Type B pancreatic cell (in vitro differentiated cells): Measurements from ENCODE around the gene TMEM225B. TPM values are rescaled to one million over a fixed set of nuclear protein-coding genes. Genes with fewer than 3 reads are reported as not detected.
"Not testable (repeated sequence)": the region's sequence is repeated elsewhere in the genome, so short reads cannot be mapped to it uniquely, and the experiment has no call there.

Source experiments
- DNase-seq: peaks from one replicate; pipeline ENCODE4 v3.0.0; 2021; ENCODE audit warnings: mixed read lengths; ENCODE audit not compliant: unreplicated experiment; ENCODE audit errors: extremely low spot score
- H3K27ac Mint-ChIP-seq: 2 replicates; pipeline ENCODE4 v1.8.0; 2021; ENCODE audit warnings: mild to moderate bottlenecking, mixed read lengths
- H3K27me3 Mint-ChIP-seq: 2 replicates; pipeline ENCODE4 v1.8.0; 2021; ENCODE audit warnings: mixed read lengths
- H3K36me3 Mint-ChIP-seq: 2 replicates; pipeline ENCODE4 v1.8.0; 2021; ENCODE audit warnings: mixed read lengths
- H3K4me1 Mint-ChIP-seq: one replicate; pipeline ENCODE4 v1.8.0; 2021; ENCODE audit warnings: mixed read lengths; ENCODE audit not compliant: unreplicated experiment
- H3K4me3 Mint-ChIP-seq: 2 replicates; pipeline ENCODE4 v1.8.0; 2021; ENCODE audit warnings: mild to moderate bottlenecking, mixed read lengths
- H3K9me3 Mint-ChIP-seq: 2 replicates; pipeline ENCODE4 v1.8.0; 2021; ENCODE audit warnings: mixed read lengths
- CTCF ChIP-seq: fragments of 200-600 bp; sonication (generic); conservative IDR thresholded peaks from 2 replicates; pipeline ENCODE4 v1.5.0; 2021; ENCODE audit warnings: antibody characterized with exemption, mild to moderate bottlenecking
- total RNA-seq: library from RNA; stranded (reverse); gene quantifications from 2 replicates; pipeline ENCODE4 v1.2.1, GENCODE V29; 2021; ENCODE audit warnings: low replicate concordance

TMEM225B gene
- total RNA-seq, 1 donor from 2014 or later: 0.82 TPM

- Mint-ChIP-seq H3K9me3 (no peaks in the 10 kb centered on the region), H3K36me3 (peaks cover 37% of the 10 kb centered on the region), H3K27me3 (no peaks in the 10 kb centered on the region), H3K4me3 (no peak overlapping the region), H3K4me1 (peaks cover 4% of the 10 kb centered on the region), H3K27ac (no peak overlapping the region)
- no peak for DNase-seq
- no peak for TF ChIP-seq CTCF
Measured at GRCh38 chr7:99626661-99627060, 28.6 kb downstream of the TMEM225B start.

DNA sequence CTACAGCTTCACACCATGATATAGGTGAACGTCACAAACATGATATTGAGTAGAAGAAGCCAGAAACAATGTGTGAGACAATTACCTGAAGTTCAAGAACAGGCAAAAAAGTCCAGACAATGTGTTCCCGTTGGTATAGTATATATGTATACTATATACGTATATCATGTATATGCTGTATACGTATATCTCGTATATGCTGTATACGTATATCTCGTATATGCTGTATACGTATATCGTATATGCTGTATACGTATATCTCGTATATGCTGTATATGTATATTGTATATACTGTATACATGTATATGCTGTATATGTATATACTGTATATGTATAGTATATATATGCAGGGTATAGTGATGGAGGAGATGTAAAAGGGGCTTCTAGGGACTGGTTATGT, 29.4 kb downstream of the TMEM225B start:
- Mint-ChIP-seq H3K4me1 (peaks cover 6% of the 10 kb centered on the region), H3K27me3 (no peaks in the 10 kb centered on the region), H3K4me3 (no peak overlapping the region), H3K36me3 (peaks cover 39% of the 10 kb centered on the region), H3K27ac (no peak overlapping the region), H3K9me3 (no peaks in the 10 kb centered on the region)
- DNase-seq: no peak
- no peak for TF ChIP-seq CTCF

DNA sequence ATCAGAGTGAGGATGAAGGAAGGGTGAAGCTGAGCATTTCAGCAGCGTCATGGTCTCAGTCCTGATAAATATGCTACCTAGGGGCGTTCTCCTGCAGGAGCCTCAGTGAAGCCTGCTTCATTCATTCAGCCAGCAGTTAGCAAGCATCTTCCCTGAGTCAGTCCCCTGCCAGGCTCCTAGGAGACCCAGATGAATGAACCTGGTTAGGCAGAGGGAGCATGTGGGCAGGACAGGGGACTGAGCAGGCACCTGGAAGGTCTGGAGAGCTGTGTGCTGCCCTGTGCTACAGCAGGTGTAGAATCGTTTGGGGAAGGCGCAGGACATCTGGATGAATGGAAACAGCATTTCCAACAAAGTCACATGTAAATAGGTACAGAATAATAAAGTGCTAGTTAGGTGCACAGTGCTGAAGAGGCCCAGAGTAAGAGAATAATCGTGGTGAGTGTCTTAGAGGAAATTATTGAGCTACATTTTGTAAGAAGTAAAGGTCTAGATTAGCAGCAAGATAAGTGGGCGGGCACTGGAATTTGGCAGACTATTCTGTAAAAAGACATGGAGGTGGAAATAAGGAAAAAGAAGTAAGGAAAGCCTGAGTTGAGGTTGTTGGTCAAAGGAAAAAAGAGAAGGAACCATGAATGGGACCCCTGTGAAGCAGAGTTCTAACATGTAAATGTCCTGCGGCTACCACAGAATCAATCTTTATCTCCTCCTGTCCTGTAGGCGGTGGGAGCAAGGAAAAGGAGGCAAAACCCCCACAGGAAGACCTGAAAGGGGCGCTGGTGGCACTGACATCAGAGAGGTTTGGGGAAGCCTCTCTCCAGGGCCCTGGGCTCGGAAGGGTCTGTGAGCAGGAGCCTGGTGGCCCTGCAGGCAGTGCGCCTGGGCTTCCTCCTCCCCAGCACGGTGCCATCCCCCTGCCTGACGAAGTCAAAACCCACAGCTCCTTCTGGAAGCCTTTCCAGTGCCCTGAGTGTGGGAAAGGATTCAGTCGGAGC, 30.7 kb downstream of the TMEM225B start:
- Mint-ChIP-seq H3K27ac (no peak overlapping the region), H3K9me3 (no peaks in the 10 kb centered on the region), H3K27me3 (no peaks in the 10 kb centered on the region), H3K36me3 (peaks cover 36% of the 10 kb centered on the region), H3K4me3 (no peak overlapping the region), H3K4me1 (peaks cover 6% of the 10 kb centered on the region)
- DNase-seq: peak; percentile 40
- TF ChIP-seq CTCF: no peak

DNA sequence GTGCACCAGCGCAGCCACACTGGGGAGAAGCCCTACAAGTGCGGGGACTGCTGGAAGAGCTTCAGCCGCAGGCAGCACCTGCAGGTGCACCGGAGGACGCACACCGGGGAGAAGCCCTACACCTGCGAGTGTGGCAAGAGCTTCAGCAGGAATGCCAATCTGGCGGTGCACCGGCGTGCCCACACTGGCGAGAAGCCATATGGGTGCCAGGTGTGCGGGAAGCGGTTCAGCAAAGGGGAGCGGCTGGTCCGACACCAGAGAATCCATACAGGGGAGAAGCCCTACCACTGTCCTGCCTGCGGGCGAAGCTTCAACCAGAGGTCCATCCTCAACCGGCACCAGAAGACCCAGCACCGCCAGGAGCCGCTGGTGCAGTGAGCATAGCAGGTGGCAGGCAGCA, 31.6 kb downstream of the TMEM225B start:
- Mint-ChIP-seq H3K9me3 (no peaks in the 10 kb centered on the region), H3K36me3 (peaks cover 36% of the 10 kb centered on the region), H3K4me3 (no peak overlapping the region), H3K27ac (no peak overlapping the region), H3K27me3 (no peaks in the 10 kb centered on the region), H3K4me1 (peaks cover 6% of the 10 kb centered on the region)
- no peak for DNase-seq
- TF ChIP-seq CTCF: no peak

GRCh38 chr7:99631295-99632109, 33.4 kb downstream of the TMEM225B start:
- Mint-ChIP-seq H3K4me3 (no peak overlapping the region), H3K36me3 (peaks cover 26% of the 10 kb centered on the region), H3K27ac (peak overlapping the region; percentile 76)

GRCh38 chr7:99637414-99637813, 39.3 kb downstream of the TMEM225B start:
- not testable (repeated sequence) for H3K4me3 Mint-ChIP-seq, H3K36me3 Mint-ChIP-seq, H3K27me3 Mint-ChIP-seq, H3K27ac Mint-ChIP-seq, H3K9me3 Mint-ChIP-seq, H3K4me1 Mint-ChIP-seq, DNase-seq

More at GRCh38 chr7:99631295-99632109, 33.4 kb downstream of the TMEM225B start:
- Mint-ChIP-seq H3K27me3 (no peaks in the 10 kb centered on the region), H3K9me3 (no peaks in the 10 kb centered on the region), H3K4me1 (peaks cover 6% of the 10 kb centered on the region)
- DNase-seq: no peak
- peak; percentile 45 for TF ChIP-seq CTCF
